ENCODE measurements around the gene BMP8A. TPM values are rescaled to one million over a fixed set of nuclear protein-coding genes. Genes with fewer than 3 reads are reported as not detected.
"Not testable (repeated sequence)": the region's sequence is repeated elsewhere in the genome, so short reads cannot be mapped to it uniquely, and the experiment has no call there.

The BMP8A gene
- polyA plus RNA-seq, 2 donors, result not detected

DNA sequence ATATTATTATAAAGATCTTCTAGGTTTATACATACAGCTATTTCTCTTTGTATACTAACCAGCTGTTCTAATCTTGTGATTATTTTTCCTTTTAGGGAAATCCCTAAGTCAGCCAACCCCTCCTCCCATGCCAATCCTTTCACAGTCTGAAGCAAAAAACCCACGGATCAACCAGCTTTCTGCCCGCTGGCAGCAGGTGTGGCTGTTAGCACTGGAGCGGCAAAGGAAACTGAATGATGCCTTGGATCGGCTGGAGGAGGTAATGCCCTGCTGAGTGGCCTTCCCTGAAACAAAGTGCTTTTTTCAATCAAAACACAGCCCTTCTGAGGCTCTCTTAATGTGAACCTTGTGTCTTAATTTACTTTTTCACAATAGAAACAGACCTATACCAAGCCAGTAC lies 32.4 kb upstream of the BMP8A start:
- Histone ChIP-seq H3K4me3 (ENCODE audit: low read depth in 1 of 2, low read length in 2 of 2) (no peak overlapping the region), H3K4me1 (ENCODE audit: control insufficient read depth in 2 of 2, insufficient read depth in 2 of 2, low read length in 1 of 2) (no peaks in the 10 kb centered on the region), H3K27me3 (ENCODE audit: control insufficient read depth in 1 of 2, insufficient read depth in 2 of 2, low read length in 2 of 2) (no peaks in the 10 kb centered on the region), H3K27ac (ENCODE audit: low read depth in 2 of 2, low read length in 1 of 2) (no peak overlapping the region), H3K9me3 (ENCODE audit: control insufficient read depth in 2 of 2, insufficient read depth in 1 of 2, low read depth in 1 of 2, low read length in 1 of 2) (no peaks in the 10 kb centered on the region), H3K36me3 (ENCODE audit: control insufficient read depth in 2 of 2, insufficient read depth in 2 of 2, low read length in 1 of 2) (peaks cover 35 to 42% of the 10 kb centered on the region in 2 donors)
- 58 to 73% methylated on average over 4 of the region's 4 CpGs for WGBS, 2 donors

DNA sequence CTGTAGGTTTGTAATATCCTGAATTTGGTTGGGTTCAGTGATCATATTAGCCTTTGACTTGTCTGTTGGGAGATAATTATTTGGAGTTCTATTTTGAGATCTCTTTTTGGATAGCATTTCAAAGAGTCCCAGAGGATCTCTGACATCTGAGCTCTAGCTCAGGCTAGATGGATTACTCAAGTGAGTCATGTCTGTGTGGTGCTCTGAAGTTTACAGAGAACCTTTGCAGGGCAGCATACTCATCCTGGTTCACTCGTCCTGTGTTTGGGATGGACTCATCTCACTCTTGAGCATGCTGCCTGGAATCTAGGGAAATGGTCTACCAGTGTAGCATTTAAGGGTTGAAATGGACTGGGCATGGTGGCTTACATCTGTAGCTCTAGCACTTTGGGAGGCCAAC lies 29.4 kb upstream of the BMP8A start:
- H3K36me3 ChIP-seq (ENCODE audit: control insufficient read depth in 2 of 2, insufficient read depth in 2 of 2, low read length in 1 of 2), result peaks cover 20 to 34% of the 10 kb centered on the region in 2 donors
- H3K27me3 ChIP-seq (ENCODE audit: control insufficient read depth in 1 of 2, insufficient read depth in 2 of 2, low read length in 2 of 2), result no peaks in the 10 kb centered on the region
- no peaks in the 10 kb centered on the region for H3K9me3 ChIP-seq (ENCODE audit: control insufficient read depth in 2 of 2, insufficient read depth in 1 of 2, low read depth in 1 of 2, low read length in 1 of 2)
- no peak overlapping the region for H3K27ac ChIP-seq (ENCODE audit: low read depth in 2 of 2, low read length in 1 of 2)
- WGBS, 2 donors, result 65 to 76% methylated on average over 1 of the region's 1 CpG
- no peak overlapping the region for H3K4me3 ChIP-seq (ENCODE audit: low read depth in 1 of 2, low read length in 2 of 2)
- no peaks in the 10 kb centered on the region for H3K4me1 ChIP-seq (ENCODE audit: control insufficient read depth in 2 of 2, insufficient read depth in 2 of 2, low read length in 1 of 2)

DNA sequence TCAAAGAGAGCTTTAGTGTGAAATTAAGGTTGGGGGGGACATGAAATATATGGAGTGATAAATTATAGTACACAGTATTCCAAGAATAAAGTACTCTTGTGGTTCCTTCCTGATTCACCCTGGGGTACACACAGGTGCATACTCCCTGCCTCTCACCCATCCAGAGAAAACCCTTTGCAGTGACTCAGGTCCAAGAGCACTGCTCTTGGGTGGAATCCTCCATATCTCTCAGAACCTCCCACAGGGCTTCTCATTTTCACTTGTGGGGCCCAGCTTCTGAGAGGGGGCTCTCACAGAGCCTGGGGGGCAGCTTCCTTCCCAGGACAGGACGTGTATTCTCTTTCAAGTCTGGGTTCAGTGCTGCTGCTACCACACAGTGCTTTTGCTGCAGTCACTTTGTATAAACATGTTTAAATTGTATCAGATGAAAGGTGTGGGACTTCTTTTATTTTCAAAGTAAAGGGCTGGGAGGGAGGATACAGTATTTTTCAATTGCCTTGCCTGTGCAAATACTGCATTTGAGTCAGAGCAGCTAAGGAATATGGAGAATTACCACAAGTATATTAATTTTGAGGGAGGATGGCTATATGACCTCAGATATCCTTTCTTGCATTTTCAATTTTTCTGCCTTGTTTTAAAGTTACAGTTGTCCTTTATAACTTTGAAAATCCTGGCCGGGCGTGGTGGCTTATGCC lies 24.9 kb upstream of the BMP8A start:
- H3K4me1 ChIP-seq (ENCODE audit: control insufficient read depth in 2 of 2, insufficient read depth in 2 of 2, low read length in 1 of 2), result peaks cover 0 to 3% of the 10 kb centered on the region in 2 donors
- H3K27ac ChIP-seq (ENCODE audit: low read depth in 2 of 2, low read length in 1 of 2), result no peak overlapping the region
- H3K36me3 ChIP-seq (ENCODE audit: control insufficient read depth in 2 of 2, insufficient read depth in 2 of 2, low read length in 1 of 2), result peaks cover 11 to 13% of the 10 kb centered on the region in 2 donors
- H3K4me3 ChIP-seq (ENCODE audit: low read depth in 1 of 2, low read length in 2 of 2), result no peak overlapping the region
- H3K27me3 ChIP-seq (ENCODE audit: control insufficient read depth in 1 of 2, insufficient read depth in 2 of 2, low read length in 2 of 2), result no peaks in the 10 kb centered on the region
- H3K9me3 ChIP-seq (ENCODE audit: control insufficient read depth in 2 of 2, insufficient read depth in 1 of 2, low read depth in 1 of 2, low read length in 1 of 2), result no peaks in the 10 kb centered on the region
- 79 to 84% methylated on average over 3 of the region's 3 CpGs for WGBS, 2 donors

DNA sequence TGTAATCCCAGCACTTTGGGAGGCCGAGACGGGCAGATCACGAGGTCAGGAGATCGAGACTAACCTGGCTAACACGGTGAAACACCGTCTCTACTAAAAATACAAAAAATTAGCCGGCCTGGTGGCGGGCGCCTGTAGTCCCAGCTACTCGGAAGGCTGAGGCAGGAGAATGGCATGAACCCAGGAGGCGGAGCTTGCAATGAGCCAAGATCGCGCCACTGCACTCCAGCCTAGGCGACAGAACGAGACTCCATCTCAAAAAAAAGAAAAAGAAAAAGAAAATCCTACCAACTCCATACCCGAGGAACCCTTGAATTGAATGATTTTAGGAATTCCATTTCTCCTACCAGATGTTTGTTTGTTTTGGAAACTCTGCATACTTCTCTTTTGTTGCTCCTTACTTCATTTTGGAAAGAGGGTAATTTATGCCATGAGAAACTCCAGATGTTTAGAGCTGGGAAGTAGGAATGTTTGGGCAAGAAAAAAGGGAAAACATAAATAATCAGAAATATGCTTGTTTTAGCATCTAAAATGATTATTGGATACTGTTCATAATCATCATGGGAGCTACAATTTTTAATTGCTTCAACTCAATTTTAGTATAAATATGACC lies 24.2 kb upstream of the BMP8A start:
- not testable (repeated sequence) for H3K27me3 ChIP-seq (ENCODE audit: control insufficient read depth in 1 of 2, insufficient read depth in 2 of 2, low read length in 2 of 2); H3K4me1 ChIP-seq (ENCODE audit: control insufficient read depth in 2 of 2, insufficient read depth in 2 of 2, low read length in 1 of 2); H3K4me3 ChIP-seq (ENCODE audit: low read depth in 1 of 2, low read length in 2 of 2); H3K27ac ChIP-seq (ENCODE audit: low read depth in 2 of 2, low read length in 1 of 2); H3K9me3 ChIP-seq (ENCODE audit: control insufficient read depth in 2 of 2, insufficient read depth in 1 of 2, low read depth in 1 of 2, low read length in 1 of 2)
- 79 to 81% methylated on average over 16 of the region's 16 CpGs for WGBS, 2 donors
- peaks cover 11 to 12% of the 10 kb centered on the region in 2 donors for H3K36me3 ChIP-seq (ENCODE audit: control insufficient read depth in 2 of 2, insufficient read depth in 2 of 2, low read length in 1 of 2)

DNA sequence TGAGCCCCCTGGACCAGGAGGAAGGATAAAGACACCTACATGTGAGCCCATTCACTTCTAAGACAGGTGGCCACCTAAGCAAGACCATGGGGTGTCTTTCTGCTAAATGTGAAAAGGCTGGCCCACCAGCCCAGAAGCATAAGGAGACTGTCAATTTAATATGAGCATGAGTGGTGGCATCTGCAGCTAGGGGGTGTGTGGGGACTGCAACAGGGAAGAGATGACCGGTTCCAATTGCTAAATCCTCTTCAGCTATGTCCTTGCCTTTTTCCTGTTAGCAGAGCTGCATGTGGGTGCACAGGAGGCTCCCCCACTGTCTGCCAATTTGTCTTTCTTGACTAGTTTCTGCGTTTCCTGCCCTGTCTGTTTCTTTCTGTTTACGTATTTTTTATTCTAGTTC lies 22.3 kb upstream of the BMP8A start:
- no peak overlapping the region for H3K4me3 ChIP-seq (ENCODE audit: low read depth in 1 of 2, low read length in 2 of 2)
- no peaks in the 10 kb centered on the region for H3K9me3 ChIP-seq (ENCODE audit: control insufficient read depth in 2 of 2, insufficient read depth in 1 of 2, low read depth in 1 of 2, low read length in 1 of 2)
- H3K27ac ChIP-seq (ENCODE audit: low read depth in 2 of 2, low read length in 1 of 2), result no peak overlapping the region
- no peaks in the 10 kb centered on the region for H3K27me3 ChIP-seq (ENCODE audit: control insufficient read depth in 1 of 2, insufficient read depth in 2 of 2, low read length in 2 of 2)
- peaks cover 0 to 3% of the 10 kb centered on the region in 2 donors for H3K4me1 ChIP-seq (ENCODE audit: control insufficient read depth in 2 of 2, insufficient read depth in 2 of 2, low read length in 1 of 2)
- peaks cover 6 to 9% of the 10 kb centered on the region in 2 donors for H3K36me3 ChIP-seq (ENCODE audit: control insufficient read depth in 2 of 2, insufficient read depth in 2 of 2, low read length in 1 of 2)
- WGBS, 2 donors, result 71 to 80% methylated on average over 3 of the region's 3 CpGs

DNA sequence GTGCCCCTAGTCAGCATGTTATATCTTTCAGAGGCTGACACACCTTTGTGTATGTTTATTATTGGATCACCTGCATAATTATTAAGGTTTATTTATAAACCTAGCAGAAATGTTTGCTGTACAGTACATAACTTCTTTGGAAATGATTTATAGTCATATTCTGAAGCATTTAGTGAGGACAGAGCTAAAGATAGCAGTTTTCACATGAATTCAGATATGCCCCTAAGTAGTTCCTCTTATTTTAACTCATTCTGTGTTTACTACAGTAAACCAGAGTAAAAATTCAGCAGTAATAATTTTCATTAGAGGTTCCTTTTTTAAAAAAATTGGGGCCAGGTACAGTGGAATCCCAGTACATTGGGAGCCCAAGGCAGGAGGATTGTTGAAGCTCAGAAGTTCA lies 21.4 kb upstream of the BMP8A start:
- no peaks in the 10 kb centered on the region for H3K9me3 ChIP-seq (ENCODE audit: control insufficient read depth in 2 of 2, insufficient read depth in 1 of 2, low read depth in 1 of 2, low read length in 1 of 2)
- H3K36me3 ChIP-seq (ENCODE audit: control insufficient read depth in 2 of 2, insufficient read depth in 2 of 2, low read length in 1 of 2), result peaks cover 6 to 8% of the 10 kb centered on the region in 2 donors
- H3K27me3 ChIP-seq (ENCODE audit: control insufficient read depth in 1 of 2, insufficient read depth in 2 of 2, low read length in 2 of 2), result no peaks in the 10 kb centered on the region
- no peak overlapping the region for H3K4me3 ChIP-seq (ENCODE audit: low read depth in 1 of 2, low read length in 2 of 2)
- H3K4me1 ChIP-seq (ENCODE audit: control insufficient read depth in 2 of 2, insufficient read depth in 2 of 2, low read length in 1 of 2), result peaks cover 0 to 3% of the 10 kb centered on the region in 2 donors
- H3K27ac ChIP-seq (ENCODE audit: low read depth in 2 of 2, low read length in 1 of 2), result no peak overlapping the region

DNA sequence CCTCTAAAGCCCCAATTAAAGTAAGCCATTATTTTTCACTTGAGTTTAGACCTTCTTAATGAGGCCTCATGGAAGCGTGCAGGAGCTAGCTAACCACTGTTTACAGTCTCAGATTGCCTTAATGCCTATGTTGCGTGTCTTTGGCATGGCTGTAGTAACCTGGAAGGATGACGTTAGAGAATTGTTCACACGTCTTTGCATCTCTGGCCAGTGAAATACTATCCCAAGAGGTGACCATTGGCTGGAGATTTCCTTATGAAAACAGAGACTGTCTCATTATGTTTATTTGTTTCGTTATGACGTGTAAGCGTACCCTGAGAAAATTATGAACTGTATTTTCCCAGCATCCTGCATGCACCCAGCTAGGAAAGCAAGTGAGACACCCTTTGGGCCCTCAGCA lies 18.6 kb upstream of the BMP8A start:
- Histone ChIP-seq H3K4me1 (ENCODE audit: control insufficient read depth in 2 of 2, insufficient read depth in 2 of 2, low read length in 1 of 2) (peaks cover 0 to 3% of the 10 kb centered on the region in 2 donors), H3K27ac (ENCODE audit: low read depth in 2 of 2, low read length in 1 of 2) (no peak overlapping the region), H3K27me3 (ENCODE audit: control insufficient read depth in 1 of 2, insufficient read depth in 2 of 2, low read length in 2 of 2) (no peaks in the 10 kb centered on the region), H3K4me3 (ENCODE audit: low read depth in 1 of 2, low read length in 2 of 2) (no peak overlapping the region), H3K36me3 (ENCODE audit: control insufficient read depth in 2 of 2, insufficient read depth in 2 of 2, low read length in 1 of 2) (peaks cover 6 to 9% of the 10 kb centered on the region in 2 donors), H3K9me3 (ENCODE audit: control insufficient read depth in 2 of 2, insufficient read depth in 1 of 2, low read depth in 1 of 2, low read length in 1 of 2) (no peaks in the 10 kb centered on the region)
- WGBS, 2 donors, result 87 to 92% methylated on average over 7 of the region's 7 CpGs

DNA sequence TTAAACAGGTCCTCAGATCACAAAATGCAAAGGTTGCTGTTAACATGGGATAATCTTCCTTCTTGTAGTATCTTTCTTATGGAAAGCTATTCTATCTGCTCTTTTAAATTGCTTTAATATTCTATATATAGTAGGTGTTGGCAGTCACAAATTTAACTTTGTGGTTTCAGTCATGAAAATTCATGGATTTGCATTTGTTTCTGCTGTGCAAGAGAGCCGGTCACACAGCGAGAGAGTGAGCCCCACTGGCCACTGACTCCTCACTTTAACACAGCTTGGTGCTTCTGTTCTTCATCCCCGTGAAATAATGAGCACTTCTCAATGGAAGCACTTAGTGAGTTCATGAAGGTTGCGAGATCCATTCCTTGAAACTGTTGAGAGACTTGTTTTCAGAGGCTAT lies 18.1 kb upstream of the BMP8A start:
- Histone ChIP-seq H3K27ac (ENCODE audit: low read depth in 2 of 2, low read length in 1 of 2) (no peak overlapping the region), H3K27me3 (ENCODE audit: control insufficient read depth in 1 of 2, insufficient read depth in 2 of 2, low read length in 2 of 2) (no peaks in the 10 kb centered on the region), H3K4me3 (ENCODE audit: low read depth in 1 of 2, low read length in 2 of 2) (no peak overlapping the region), H3K4me1 (ENCODE audit: control insufficient read depth in 2 of 2, insufficient read depth in 2 of 2, low read length in 1 of 2) (no peaks in the 10 kb centered on the region), H3K36me3 (ENCODE audit: control insufficient read depth in 2 of 2, insufficient read depth in 2 of 2, low read length in 1 of 2) (peaks cover 2 to 9% of the 10 kb centered on the region in 2 donors), H3K9me3 (ENCODE audit: control insufficient read depth in 2 of 2, insufficient read depth in 1 of 2, low read depth in 1 of 2, low read length in 1 of 2) (no peaks in the 10 kb centered on the region)
- WGBS, 2 donors, result 95 to 97% methylated on average over 4 of the region's 4 CpGs

DNA sequence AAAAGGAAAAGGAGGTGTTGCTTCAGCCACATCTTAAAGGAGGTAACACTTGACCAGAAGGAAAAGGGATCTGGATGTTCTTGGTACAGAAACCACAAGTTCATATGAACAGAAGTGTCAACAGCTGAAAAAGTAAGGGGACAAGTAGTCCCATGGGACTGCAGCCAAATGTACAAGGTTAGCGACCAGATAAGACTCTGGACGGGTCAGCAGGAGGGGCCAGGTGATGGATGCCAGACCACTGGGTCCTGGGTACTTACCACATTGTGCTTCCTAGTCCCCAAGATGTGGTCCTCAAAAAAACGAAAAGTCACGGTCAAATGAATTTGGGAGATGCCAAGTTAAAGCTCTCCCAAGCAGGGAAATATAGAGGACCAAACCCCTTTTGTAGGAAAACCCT lies 16.6 kb upstream of the BMP8A start:
- H3K9me3 ChIP-seq (ENCODE audit: control insufficient read depth in 2 of 2, insufficient read depth in 1 of 2, low read depth in 1 of 2, low read length in 1 of 2), result no peaks in the 10 kb centered on the region
- H3K4me3 ChIP-seq (ENCODE audit: low read depth in 1 of 2, low read length in 2 of 2), result no peak overlapping the region
- no peaks in the 10 kb centered on the region for H3K4me1 ChIP-seq (ENCODE audit: control insufficient read depth in 2 of 2, insufficient read depth in 2 of 2, low read length in 1 of 2)
- 84 to 85% methylated on average over 4 of the region's 4 CpGs for WGBS, 2 donors
- H3K27me3 ChIP-seq (ENCODE audit: control insufficient read depth in 1 of 2, insufficient read depth in 2 of 2, low read length in 2 of 2), result no peaks in the 10 kb centered on the region
- no peak overlapping the region for H3K27ac ChIP-seq (ENCODE audit: low read depth in 2 of 2, low read length in 1 of 2)
- H3K36me3 ChIP-seq (ENCODE audit: control insufficient read depth in 2 of 2, insufficient read depth in 2 of 2, low read length in 1 of 2), result peaks cover 0 to 11% of the 10 kb centered on the region in 2 donors

DNA sequence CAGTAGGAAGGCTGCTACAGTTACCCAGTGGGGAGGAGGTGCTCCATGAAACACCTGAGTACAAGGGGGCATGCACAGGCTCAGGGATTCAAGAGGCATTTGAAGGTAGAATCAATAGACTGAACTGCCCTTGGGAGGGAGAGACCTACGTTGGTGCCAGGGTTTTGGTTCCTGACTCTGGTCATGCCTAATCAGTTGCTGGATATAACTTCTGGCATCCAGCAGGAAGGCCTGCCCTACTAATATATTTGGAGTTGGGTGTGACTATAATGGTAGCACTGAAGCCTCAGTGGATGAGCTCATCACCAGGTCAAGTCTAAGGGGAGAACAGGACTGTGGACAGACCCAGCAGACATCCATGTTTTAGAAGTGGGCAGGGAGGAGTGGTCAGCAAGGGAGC lies 15.9 kb upstream of the BMP8A start:
- not testable (repeated sequence) for H3K4me1 ChIP-seq (ENCODE audit: control insufficient read depth in 2 of 2, insufficient read depth in 2 of 2, low read length in 1 of 2); H3K4me3 ChIP-seq (ENCODE audit: low read depth in 1 of 2, low read length in 2 of 2); H3K27ac ChIP-seq (ENCODE audit: low read depth in 2 of 2, low read length in 1 of 2); H3K27me3 ChIP-seq (ENCODE audit: control insufficient read depth in 1 of 2, insufficient read depth in 2 of 2, low read length in 2 of 2); H3K9me3 ChIP-seq (ENCODE audit: control insufficient read depth in 2 of 2, insufficient read depth in 1 of 2, low read depth in 1 of 2, low read length in 1 of 2)
- 45 to 61% methylated on average over 1 of the region's 1 CpG for WGBS, 2 donors
- peaks cover 0 to 11% of the 10 kb centered on the region in 2 donors for H3K36me3 ChIP-seq (ENCODE audit: control insufficient read depth in 2 of 2, insufficient read depth in 2 of 2, low read length in 1 of 2)
